ENCODE results near the gene RSBN1. TPM values are rescaled to one million over a fixed set of nuclear protein-coding genes. Genes with fewer than 3 reads are reported as not detected.

RSBN1 gene
- total and polyA plus RNA-seq, 9 of the 15 experiments (the other 6 are each of a cell fraction or from before 2014, with no cell fraction given) = 4.5 to 24.3 (median 13.0) TPM

- TF ChIP-seq ZNF644 (tag; IDR thresholded peaks at IDR 0.05; ENCODE audit: low read depth) (no peak), SMAD4 (CRISPR knock-in tag; conservative IDR thresholded peaks at IDR 0.05) (no peak), DACH1 (IDR thresholded peaks at IDR 0.05; ENCODE audit: partially characterized antibody) (no peak), ZNF3 (CRISPR knock-in tag; IDR thresholded peaks at IDR 0.05) (no peak), ZNF639 (CRISPR knock-in tag; conservative IDR thresholded peaks at IDR 0.05 in 1 of 2, IDR thresholded peaks at IDR 0.05 in 1 of 2) (no peak), HDAC6 (IDR thresholded peaks at IDR 0.05; ENCODE audit: low read depth, low read length) (no peak)
- TF ChIP-seq, protein P1, sequence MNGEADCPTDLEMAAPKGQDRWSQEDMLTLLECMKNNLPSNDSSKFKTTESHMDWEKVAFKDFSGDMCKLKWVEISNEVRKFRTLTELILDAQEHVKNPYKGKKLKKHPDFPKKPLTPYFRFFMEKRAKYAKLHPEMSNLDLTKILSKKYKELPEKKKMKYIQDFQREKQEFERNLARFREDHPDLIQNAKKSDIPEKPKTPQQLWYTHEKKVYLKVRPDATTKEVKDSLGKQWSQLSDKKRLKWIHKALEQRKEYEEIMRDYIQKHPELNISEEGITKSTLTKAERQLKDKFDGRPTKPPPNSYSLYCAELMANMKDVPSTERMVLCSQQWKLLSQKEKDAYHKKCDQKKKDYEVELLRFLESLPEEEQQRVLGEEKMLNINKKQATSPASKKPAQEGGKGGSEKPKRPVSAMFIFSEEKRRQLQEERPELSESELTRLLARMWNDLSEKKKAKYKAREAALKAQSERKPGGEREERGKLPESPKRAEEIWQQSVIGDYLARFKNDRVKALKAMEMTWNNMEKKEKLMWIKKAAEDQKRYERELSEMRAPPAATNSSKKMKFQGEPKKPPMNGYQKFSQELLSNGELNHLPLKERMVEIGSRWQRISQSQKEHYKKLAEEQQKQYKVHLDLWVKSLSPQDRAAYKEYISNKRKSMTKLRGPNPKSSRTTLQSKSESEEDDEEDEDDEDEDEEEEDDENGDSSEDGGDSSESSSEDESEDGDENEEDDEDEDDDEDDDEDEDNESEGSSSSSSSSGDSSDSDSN (IDR thresholded peaks at IDR 0.05; ENCODE audit: borderline replicate concordance in 1 of 2, low read depth in 2 of 2, low read length in 2 of 2) = no peak
- TF ChIP-seq, protein P2, sequence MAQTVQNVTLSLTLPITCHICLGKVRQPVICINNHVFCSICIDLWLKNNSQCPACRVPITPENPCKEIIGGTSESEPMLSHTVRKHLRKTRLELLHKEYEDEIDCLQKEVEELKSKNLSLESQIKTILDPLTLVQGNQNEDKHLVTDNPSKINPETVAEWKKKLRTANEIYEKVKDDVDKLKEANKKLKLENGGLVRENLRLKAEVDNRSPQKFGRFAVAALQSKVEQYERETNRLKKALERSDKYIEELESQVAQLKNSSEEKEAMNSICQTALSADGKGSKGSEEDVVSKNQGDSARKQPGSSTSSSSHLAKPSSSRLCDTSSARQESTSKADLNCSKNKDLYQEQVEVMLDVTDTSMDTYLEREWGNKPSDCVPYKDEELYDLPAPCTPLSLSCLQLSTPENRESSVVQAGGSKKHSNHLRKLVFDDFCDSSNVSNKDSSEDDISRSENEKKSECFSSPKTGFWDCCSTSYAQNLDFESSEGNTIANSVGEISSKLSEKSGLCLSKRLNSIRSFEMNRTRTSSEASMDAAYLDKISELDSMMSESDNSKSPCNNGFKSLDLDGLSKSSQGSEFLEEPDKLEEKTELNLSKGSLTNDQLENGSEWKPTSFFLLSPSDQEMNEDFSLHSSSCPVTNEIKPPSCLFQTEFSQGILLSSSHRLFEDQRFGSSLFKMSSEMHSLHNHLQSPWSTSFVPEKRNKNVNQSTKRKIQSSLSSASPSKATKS (CRISPR knock-in tag; IDR thresholded peaks at IDR 0.05) = no peak
- TF ChIP-seq, protein P3, sequence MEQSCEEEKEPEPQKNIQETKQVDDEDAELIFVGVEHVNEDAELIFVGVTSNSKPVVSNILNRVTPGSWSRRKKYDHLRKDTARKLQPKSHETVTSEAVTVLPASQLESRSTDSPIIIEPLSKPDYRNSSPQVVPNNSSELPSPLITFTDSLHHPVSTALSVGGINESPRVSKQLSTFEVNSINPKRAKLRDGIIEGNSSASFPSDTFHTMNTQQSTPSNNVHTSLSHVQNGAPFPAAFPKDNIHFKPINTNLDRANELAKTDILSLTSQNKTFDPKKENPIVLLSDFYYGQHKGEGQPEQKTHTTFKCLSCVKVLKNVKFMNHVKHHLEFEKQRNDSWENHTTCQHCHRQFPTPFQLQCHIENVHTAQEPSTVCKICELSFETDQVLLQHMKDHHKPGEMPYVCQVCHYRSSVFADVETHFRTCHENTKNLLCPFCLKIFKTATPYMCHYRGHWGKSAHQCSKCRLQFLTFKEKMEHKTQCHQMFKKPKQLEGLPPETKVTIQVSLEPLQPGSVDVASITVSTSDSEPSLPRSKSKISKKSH (CRISPR knock-in tag; IDR thresholded peaks at IDR 0.05) = no peak
Measured at GRCh38 chr1:113763661-113764060, 48.6 kb downstream of the RSBN1 start (continued).
